ENCODE data around the gene IGF2BP1.
A peak's percentile ranks its signal among the peaks of the same experiment; 100 is the strongest.
"Not testable (repeated sequence)": the region's sequence is repeated elsewhere in the genome, so short reads cannot be mapped to it uniquely, and the experiment has no call there.

The IGF2BP1 gene

DNA sequence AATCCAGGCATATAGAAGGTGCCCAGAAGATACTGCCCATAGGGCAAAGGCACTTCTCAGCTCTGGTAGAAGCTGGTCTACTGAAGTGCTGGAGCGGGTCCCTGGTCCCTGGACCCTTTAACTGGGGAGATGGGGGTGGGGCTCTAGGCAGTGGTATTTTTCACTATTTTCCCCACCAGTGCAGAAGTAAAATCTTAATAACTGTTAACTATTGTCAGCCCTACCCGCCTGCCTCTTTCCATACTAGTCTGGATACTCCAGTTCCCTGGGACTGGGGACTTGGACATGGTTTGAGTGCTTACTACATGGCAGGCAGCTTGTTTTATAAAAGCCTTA lies 24.6 kb downstream of the IGF2BP1 start:
- DNase-seq: no peak

DNA sequence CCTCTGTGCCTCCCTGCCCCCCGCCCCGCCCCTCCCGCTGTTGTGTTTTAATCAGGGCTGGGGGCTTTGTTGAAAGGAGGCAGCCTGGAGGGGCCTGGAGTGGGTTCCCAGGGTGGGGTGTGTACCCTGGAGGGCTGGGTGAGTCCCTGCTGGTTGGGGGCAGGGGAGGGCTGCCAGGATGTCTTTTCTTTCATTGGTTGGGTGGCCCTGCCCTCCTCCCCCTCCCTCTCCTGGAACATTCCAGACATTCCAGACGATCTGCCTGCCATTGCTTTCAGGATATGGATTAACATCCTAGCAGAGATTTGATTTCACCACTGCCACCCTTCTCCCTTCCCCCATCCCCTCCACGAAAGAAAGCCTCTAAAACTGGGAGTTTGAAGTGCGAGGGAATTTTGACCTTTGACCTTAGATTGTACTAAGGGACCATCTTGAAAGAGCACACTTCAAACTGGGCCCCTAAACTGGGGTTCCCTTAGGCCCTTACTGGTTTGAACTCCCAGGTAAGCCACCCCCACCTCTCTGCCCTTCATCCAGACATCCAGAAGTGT lies 25.3 kb downstream of the IGF2BP1 start:
- DNase-seq: no peak

GRCh38 chr17:49024523-49024922 lies 27.3 kb downstream of the IGF2BP1 start:
- DNase-seq: no peak

DNA sequence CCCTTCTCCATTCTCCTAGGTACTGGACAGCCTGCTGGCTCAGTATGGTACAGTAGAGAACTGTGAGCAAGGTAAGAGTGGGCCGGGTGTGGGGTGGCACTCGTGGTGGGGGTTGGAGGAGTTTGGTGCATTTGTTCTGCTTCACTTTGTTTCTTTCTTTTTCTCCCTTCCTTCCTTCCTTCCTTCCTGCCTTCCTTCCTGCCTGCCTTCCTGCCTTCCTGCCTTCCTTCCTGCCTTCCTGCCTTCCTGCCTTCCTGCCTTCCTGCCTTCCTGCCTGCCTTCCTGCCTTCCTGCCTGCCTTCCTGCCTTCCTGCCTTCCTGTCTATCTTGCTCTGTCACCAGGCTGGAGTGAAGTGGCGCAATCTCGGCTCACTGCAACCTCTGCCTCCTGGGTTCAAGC lies 29.3 kb downstream of the IGF2BP1 start:
- not testable (repeated sequence) for DNase-seq

DNA sequence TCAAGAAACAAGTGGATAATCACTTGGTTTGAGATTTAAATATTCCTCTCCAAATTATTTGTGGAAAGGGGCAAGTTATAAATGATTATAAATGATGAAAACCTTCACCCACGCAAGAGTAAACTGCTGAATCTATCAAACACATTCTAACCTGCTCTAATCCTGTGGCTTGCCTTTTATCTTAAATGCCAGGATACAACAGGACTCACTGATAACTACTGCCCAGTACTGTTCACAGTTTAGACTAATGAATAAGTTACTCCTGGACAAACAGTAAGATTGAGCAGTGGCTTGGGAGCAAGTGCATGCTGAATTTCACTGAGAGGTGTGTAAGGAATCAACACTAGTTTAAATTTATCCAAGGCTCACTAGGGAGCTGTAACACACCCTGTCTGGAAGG lies 31.1 kb downstream of the IGF2BP1 start:
- DNase-seq: no peak

- no peak for DNase-seq
Measured at GRCh38 chr17:49029801-49030200, 32.6 kb downstream of the IGF2BP1 start.

- DNase-seq: peak; percentile 64
Measured at GRCh38 chr17:49031965-49032928, 35.1 kb downstream of the IGF2BP1 start.

GRCh38 chr17:49035470-49036269 lies 38.5 kb downstream of the IGF2BP1 start:
- no peak for DNase-seq

GRCh38 chr17:49036270-49036626 lies 39.1 kb downstream of the IGF2BP1 start:
- DNase-seq: no peak

GRCh38 chr17:49038138-49038537 lies 41.0 kb downstream of the IGF2BP1 start:
- no peak for DNase-seq

DNA sequence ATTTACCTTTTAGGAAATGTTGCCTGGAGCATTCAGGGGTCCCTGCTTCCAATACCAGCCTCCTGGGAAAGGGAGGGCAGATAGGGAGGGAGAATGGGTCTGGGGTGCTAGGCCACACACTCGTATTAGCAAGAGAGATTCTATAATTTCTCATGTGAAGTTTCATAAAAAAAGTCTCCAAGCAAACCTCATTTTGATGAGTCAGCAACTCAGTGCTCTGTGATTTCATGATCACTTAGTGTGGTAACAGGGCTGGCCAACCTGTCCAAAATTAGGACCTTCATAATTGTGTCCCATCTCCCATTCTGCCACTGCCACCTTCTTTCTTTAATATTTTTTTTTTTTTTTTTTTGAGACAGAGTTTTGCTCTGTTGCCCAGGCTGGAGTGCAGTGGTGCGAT lies 41.4 kb downstream of the IGF2BP1 start:
- no peak for DNase-seq

DNA sequence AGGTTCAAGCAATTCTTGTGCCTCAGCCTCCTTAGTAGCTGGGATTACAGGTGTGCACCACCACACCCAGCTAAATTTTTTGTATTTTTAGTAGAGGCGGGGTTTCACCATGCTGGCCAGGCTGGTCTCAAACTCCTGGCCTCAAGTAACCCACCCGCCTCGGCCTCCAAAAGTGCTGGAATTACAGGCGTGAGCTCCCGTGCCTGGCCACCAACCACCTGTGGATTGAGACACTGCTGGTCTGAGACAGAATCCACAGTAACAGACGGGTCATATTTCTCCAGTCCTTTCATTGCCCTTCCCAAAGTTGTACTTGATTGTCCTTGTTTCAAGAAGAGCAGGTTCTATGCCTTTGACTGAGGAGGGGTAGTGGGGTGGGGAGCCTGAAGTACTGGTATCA lies 42.3 kb downstream of the IGF2BP1 start:
- not testable (repeated sequence) for DNase-seq

- DNase-seq: no peak
Measured at GRCh38 chr17:49041527-49041926, 44.3 kb downstream of the IGF2BP1 start.

DNA sequence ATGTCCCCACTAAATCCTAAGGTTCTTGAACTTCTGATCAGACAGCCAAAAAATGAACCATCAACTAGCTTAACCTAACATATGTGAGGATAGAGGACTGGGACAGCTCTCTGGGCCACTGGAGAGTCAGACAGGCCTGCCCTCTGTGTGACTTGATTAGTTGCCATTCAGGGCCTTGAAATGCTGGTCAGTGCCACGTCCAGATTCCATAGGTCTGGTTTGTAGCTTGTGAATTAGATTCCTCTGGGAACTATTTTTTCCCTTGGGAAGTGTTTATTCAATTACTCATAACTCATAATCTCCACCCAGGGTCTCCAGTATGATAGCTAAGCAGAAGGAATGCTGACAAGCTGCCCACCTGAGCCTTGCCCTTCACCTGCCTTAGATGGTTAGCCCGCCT lies 48.2 kb downstream of the IGF2BP1 start:
- DNase-seq: no peak

DNA sequence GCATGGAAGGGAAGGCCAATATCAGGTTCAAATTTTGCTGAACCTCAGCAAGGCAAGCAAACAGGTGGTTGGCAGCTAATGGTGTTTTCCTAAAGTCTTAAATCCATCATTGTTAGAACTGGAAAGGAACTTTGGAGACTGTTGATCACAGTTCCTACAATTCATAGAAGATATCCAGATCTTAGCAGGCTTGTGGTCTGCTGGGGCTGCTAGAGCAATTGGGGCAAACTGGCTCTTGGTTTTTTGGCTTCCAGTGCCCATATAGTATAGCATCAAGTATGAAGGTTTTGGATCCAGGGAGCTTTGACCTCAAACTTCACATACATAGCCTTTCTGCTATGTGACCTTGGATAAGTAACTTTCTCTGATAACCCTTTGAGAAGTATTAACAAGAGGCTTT lies 49.7 kb downstream of the IGF2BP1 start:
- no peak for DNase-seq

DNA sequence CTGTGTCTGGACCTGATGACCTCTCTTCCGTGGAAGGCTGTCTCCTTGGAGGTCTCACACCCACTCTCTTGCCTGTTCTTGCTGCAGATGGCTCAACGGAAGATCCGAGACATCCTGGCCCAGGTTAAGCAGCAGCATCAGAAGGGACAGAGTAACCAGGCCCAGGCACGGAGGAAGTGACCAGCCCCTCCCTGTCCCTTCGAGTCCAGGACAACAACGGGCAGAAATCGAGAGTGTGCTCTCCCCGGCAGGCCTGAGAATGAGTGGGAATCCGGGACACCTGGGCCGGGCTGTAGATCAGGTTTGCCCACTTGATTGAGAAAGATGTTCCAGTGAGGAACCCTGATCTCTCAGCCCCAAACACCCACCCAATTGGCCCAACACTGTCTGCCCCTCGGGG lies 52.1 kb downstream of the IGF2BP1 start:
- no peak for DNase-seq

DNA sequence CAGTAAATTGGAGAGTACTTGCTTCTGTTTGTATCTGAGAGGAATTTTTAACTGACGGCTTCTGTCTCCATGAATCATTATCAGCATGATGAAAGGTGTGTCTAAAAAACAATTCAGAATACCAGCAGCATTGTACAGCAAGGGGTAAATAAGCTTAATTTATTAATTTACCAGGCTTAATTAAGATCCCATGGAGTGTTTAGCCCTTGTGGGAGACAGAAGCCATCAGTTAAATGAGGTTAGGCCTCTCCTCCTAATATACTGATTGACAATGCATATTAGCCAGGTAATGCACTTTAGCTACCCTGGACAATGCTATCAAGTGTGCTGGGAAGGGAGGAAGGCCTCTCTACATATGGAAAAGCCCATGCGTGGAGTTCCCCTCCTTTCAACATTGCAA lies 53.4 kb downstream of the IGF2BP1 start:
- no peak for DNase-seq

- no peak for DNase-seq
Measured at GRCh38 chr17:49051269-49051668, 54.1 kb downstream of the IGF2BP1 start.

- DNase-seq: no peak
Measured at GRCh38 chr17:49053171-49053829, 56.1 kb downstream of the IGF2BP1 start.

GRCh38 chr17:49054342-49055092 lies 57.3 kb downstream of the IGF2BP1 start:
- DNase-seq: no peak

- DNase-seq: no peak
Measured at GRCh38 chr17:49055181-49055927, 58.2 kb downstream of the IGF2BP1 start.

- DNase-seq: no peak
Measured at GRCh38 chr17:49061524-49061943, 64.3 kb downstream of the IGF2BP1 start.
